ENCODE data around the gene PTPRM.

Gene PTPRM

DNA sequence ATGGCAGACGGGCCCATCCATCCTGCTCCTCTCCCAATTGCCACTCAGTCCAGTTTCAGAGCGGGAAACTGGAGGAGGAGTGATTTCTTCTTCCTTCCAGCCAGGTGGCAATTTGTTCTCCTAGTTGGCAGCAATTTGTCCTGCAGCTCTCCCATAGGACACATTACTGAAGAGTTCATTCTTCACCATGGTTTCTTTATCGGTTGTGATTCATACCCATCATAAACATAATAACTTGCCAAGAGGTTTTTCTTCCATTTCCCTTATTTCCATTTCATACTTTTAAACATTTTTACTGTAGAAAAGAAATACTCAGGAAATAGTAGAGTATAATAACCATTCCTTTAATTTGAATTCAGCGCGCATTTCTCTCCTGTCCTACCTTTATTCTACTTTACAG, 664.2 kb downstream of the PTPRM start:
- DNase-seq (ENCODE audit: low read depth in 2 of 2) = no peak

DNA sequence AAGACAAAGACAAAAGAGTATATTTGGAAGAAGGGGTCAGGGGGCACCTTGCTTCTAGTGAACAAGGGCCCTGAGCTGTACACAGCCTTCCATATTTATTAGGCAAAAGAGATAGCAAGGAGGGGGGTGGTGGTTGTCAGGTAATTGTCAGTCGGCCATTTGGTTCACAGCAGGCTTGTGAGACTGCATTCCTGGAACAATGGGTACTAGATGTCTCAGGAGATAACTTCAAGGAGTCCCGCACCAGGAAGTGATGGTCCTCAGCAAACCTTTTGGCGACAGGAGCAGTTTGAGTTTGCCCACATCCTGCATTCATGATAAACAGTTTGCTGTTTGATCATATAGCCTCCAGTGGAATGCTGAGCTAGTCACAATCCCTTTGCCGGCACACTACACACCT, 665.7 kb downstream of the PTPRM start:
- no peak for DNase-seq (ENCODE audit: low read depth in 2 of 2)

DNA sequence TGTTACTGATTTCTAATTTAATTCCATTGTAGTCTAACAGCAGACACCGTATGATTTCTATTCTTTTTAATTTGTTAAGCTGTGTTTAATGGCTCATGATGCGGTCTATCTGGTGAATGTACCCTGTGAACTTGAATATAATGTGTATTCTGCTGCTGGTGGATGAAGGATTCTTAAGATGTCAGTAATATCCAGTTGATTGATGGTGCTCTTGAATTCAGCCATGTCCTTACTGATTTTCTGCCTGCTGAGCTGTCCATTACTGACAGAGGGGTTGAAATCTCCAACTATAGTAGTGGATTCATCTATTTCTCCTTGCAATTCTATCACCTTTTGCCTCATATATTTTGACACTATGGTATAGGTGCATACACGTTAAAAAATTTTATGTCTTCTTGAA, 668.8 kb downstream of the PTPRM start:
- DNase-seq (ENCODE audit: low read depth in 2 of 2) = no peak

DNA sequence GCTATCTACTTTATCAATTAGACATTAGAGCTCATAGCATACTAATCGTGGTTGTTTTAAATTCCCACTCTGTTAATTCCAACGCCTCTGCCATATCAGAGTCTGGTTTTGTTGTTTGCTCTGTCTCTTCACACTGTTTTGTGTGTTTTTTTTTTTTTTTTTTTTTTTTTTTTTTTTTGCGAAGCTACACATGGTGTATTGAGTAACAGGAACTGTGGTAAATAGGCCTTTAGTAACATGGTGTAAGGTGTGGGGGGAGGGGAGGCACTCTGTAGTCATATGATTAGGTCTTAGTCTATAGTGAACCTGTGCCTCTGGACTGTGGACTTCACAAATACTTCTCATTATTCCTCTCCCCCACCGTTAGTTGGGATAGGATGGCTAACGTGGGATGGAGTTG, 671.4 kb downstream of the PTPRM start:
- no peak for DNase-seq (ENCODE audit: low read depth in 2 of 2)

DNA sequence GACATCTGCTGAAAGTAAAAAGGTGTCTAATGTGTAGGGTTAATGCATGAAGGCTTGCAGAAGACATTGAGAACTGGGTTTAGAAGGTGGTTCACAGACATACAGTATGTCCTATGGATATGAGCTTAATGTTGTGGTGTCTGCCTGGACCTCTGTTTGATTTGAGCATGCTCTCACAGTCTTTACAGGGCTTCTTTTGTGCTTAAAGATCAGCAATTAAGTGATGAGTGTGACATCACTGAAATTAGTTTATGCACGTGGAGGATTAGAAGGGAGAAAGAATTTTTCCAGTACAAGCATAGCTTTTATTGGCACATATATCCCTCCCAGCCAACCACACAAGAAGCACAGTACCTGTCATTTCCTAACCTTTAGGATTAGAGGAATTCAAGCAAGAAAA, 674.6 kb downstream of the PTPRM start:
- no peak for DNase-seq (ENCODE audit: low read depth in 2 of 2)

DNA sequence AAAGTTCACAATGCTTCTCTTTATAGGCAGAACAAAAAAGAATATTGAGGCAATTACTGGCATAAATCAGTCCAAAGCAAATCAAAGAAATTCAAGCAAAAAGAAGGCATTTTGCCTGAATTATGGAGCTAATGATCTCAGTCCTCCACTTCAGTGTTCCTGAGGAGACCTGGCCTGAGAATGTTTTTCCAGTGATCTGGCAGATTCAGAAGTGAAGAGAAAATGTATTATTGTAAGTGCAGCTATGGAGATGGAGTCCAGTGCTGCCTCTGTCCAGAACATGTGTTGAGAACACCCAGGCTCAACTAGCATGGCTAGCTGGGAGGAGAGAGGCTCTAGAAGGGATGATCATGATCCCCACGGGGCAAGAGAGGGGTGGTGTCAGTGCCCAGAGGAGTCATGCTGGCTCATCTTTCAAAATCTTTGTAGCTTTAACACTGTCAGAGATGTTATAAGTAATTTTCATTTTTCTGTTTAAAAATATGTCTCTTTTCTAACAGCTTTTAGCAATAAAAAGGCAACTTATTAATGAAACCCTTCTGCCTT, 675.1 kb downstream of the PTPRM start:
- no peak for DNase-seq (ENCODE audit: low read depth in 2 of 2)

DNA sequence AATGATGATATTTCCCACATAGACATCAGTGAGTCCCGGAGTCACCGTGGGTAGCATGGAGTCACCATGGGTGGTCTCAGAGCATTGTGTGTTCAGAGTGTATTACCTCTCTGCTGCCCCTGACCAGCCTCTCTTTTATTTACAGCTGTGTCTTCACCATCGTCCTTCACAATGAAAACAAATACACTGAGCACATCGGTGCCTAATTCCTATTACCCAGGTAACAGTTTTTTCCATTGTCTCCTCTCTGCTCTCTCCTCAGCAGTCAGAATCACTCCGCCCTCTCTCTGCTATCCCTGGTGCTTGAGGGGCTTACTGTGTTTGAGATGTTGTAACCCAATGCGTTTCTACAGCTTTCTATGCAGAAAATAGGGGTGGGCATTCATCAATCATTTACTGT, 680.6 kb downstream of the PTPRM start:
- no peak for DNase-seq (ENCODE audit: low read depth in 2 of 2)

DNA sequence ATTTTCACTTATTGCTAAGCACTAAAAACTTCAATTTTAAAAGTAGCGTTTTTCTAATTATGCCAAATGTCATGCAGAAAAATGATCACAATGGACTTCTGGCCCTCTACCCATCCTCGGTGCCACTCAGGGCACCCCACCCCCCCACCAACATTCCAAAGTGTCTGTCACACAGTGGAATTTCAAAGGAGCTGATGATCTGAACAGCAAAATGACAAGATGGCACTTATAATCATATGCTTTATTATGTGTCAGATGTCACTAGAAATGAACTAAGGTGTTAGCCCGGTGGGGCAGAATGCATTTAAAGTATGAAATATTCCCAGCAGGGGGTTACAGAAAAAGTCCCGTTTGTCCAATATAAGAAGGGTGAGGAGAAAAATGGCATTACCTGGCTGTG, 681.5 kb downstream of the PTPRM start:
- no peak for DNase-seq (ENCODE audit: low read depth in 2 of 2)

DNA sequence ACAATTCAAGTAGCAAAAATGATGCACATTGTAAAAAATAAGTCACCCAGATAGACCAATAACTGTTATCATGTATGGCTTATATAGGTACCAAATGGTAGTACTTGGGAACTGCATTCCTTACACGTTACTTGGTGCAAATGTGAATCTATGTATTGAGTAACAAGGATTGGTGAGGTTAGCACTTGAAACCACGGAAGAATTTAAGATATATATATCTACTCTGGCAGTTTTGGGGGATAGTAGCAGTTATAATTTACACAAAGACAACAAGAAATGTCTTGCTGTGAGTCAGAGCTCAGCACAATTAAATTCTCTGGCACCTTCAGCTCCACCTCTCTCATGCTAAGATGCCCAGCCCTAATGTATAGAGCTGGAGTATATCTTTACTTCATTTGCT, 682.7 kb downstream of the PTPRM start:
- no peak for DNase-seq (ENCODE audit: low read depth in 2 of 2)

DNA sequence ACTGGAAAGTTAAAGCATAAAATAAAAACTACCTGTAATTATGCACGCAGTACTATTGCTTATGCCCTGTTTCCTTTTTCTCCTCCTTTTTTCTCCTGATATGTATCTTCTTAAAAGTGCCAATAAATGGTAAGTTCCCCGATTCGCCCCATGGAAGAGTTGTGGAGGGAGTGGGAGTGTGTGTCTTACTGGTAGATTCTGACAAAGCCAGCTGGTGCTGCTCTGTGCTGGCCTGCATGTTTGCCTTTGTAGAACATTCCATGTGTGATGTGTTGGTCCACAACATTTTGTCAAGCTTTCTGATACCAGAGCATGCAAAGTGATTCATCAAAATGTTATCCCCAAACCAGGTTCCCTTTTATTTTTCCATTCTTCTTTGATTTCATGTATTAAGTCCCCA, 685.3 kb downstream of the PTPRM start:
- no peak for DNase-seq (ENCODE audit: low read depth in 2 of 2)

DNA sequence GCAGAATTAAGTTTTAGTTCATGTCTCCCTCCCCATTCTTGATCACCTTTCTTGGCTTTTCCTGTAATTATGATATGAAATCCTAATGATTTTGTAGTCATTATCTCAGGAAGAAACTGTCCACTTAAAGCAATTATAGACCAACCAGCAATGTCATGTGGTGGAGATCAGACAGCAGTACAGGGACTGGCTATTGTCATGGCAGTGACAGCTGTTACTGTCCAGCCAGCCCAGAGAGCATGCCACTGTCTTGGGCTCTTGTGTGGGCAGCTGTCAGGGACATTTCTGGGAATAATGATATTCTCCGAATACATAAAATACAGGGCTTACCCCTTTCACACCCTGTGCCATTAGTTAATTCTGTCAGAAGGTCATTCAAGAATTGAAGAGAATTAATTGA, 686.8 kb downstream of the PTPRM start:
- no peak for DNase-seq (ENCODE audit: low read depth in 2 of 2)

DNA sequence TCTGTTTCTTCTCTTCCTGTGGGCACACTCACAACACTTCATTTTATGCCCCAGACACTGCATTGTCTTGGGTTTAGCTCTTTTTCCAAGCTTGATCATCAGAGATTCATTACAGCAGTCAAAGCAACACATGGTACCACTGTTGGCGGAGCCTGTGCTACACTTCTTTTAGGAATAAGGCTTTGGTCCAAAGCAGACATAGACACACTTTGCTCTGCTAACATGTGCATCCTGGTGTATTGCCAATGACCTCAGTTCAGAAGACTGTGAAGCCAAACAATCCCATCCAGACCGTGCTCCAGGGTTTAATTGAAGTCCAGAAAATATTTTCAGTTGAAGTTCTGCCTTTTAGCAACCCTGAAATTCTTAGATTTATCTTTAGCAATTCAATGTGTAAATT, 687.5 kb downstream of the PTPRM start:
- DNase-seq (ENCODE audit: low read depth in 2 of 2) = no peak

DNA sequence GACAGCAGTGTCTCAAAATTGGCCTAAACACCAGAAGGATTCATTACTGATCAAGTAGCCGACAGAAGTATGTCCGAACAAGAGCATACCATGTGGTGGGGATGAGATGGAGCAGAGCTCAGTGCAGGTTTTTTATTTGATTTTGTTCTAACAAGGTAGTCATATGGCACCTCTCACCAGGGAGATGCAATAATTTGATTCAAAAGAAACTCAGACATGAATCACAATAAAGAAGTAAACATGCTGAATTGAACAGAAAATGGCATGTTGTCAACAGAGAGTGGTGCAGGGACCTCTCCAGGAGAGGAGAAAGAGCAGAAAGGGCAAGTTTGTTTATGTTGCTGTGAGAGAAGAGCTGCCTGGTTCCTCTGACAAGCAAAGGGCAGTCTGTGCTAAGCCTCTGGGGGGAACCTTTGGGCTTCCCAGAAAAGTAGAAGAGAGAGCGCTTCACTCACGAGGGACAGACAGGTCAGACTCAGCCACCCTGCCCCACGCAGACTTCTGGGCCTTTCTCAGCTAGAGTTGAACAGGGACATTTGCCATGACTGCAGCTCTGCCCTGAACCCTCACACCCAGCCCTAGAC, 690.8 kb downstream of the PTPRM start:
- DNase-seq (ENCODE audit: low read depth in 2 of 2) = no peak

DNA sequence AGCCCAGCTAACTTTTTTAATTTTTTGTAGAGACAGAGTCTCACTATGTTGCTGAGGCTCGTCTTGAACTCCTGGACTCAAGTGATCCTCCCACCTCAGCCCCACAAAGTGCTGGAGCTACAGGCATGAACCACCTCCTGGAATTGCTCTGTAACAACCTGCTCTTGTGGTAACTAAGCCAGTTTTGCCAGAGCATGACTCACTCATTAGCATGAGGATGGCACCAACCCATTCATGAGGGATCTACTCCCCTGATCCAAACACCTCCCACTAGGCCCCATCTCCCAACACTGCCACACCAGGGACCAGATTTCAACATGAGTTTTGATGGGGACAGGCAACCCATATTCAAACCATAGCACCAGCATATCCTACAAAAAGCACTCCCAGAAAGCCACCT, 693.2 kb downstream of the PTPRM start:
- DNase-seq (ENCODE audit: low read depth in 2 of 2) = no peak

DNA sequence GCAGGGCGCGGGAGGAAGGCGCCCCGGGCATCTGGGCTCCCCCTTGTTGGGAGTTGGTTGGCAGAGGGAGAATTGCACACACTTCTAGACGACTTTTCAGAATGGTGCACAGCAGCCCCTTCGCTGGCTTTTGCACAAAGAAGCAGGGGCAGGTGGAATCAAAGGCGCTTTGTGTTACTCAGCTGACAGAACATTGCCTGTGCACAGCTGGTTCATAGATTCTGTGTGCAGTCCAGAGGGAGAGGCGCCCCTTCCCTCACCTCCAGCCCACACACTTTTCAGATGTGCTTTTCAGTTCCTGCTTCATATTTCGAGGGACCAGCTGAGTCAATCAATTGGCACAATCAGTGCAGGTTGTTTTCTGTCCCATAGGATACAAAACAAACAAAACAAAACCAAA, 693.7 kb downstream of the PTPRM start:
- DNase-seq (ENCODE audit: low read depth in 2 of 2) = no peak

DNA sequence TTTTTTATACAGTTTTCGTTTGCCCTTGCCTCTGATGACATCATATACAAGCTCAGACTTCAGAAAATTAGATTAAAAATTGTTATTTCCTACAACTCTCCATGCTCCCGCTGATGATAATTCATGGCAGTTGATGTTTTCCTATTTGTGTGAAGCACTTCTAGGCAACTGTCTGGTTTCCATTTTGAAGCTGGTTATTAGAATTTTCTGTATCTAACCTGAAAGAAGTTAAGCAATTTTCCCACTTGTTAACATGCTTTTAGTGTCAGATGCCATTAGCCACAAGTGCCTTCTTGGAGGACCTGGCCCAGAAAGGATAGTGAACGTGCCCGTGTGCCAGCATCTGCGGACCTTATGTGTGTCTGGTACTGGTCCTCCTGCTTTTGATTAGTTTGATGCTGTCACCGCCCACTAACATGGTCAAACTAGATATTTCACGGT, 694.6 kb downstream of the PTPRM start:
- no peak for DNase-seq (ENCODE audit: low read depth in 2 of 2)

DNA sequence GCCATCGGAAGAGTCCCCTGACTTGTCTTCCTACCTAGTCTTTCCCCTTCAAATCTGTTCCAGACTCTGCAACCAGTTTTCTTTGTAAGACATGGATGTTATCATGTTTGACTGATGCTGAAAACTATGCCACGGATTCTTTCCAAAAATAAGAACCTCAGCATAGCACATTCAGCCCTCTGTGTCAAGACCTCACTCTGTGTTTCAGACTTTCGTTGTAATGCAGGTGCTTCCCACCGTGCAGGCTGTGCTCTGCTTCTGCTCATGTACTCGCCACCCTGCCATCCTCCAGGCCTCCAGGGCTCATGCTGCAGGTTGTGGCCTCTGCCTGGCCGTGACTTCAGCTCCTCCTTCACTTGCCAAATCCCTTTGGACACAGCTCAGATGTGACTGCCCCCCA, 695.1 kb downstream of the PTPRM start:
- no peak for DNase-seq (ENCODE audit: low read depth in 2 of 2)

DNA sequence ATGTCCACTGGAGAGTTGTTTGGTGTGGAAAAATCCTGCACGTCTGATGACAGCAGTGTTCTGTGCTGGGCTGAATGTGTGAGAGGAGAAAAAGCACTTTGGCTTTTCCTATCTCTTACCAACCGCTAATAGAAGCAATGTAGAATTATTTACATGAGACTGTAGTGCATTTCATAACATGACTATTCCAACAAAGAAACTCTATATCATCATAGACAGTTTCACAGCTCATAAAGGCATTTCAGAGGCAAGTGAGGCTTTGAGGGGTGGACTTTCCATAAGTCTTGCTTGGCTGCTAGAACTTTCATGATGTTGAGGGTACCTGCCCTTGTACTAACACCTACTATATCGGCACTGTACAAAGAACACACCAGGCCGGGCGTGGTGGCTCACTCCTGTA, 697.0 kb downstream of the PTPRM start:
- DNase-seq (ENCODE audit: low read depth in 2 of 2) = no peak

DNA sequence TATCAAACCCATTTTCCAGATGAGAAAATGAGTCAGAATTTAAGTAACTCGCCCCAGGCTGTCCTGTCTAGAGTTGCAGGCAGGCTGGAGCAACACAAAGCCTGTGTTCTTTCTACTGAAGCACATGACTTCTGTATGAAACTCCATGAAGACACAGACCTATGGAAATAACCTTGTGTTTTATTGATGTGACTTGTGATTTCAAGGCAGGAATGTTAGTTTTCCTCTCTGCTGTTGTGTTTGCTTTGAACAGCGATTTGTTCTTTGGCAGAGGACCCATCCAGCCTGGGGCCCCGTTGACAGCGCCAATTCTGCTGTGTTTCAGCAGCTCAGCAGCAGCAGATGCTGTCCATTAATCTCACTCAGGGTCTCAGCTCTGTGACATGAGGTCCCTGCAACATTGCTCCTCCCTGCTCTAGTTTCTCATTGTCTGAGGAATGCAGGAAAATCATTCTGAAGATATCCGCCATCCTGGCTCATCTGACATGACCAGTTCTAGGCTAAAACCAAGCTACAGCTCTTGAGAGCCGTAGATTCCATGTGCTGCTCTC, 697.8 kb downstream of the PTPRM start:
- no peak for DNase-seq (ENCODE audit: low read depth in 2 of 2)

DNA sequence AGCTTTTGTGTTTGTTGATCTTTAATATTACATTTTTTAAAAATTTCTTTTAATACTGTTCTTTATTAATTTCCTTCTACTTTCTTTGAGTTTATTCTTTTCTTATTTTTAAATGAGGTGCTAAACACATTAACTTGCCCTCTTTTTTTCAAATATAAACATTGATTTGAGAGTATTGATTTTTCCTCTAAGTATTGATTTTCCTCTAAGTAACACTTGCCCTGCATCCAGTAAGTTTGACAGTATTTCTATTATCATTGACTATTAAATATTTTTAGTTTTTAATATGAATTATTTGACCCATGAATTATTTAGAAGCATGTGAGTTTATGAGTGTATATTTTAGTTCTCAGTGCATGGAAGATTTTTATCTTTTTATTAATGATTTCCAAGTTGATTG, 705.1 kb downstream of the PTPRM start:
- no peak for DNase-seq (ENCODE audit: low read depth in 2 of 2)

DNA sequence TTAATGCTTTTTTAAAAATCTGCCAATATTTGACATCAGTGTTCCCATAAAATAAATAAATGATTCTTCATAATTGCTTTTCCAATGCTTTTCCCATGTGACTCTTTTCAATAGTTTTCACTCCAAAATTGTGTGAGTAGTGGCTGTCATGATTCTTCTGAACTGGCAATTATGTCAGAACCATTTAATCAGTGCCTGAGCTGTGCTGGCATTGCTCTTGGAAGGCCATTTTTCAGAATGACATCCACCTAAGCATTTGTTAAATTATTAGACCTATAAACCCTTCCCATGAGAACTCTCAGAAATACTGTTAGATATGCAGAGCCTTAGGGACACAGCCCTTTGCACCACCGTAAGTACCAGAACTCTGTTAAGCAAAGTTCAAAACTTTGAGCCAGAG, 707.3 kb downstream of the PTPRM start:
- no peak for DNase-seq (ENCODE audit: low read depth in 2 of 2)

DNA sequence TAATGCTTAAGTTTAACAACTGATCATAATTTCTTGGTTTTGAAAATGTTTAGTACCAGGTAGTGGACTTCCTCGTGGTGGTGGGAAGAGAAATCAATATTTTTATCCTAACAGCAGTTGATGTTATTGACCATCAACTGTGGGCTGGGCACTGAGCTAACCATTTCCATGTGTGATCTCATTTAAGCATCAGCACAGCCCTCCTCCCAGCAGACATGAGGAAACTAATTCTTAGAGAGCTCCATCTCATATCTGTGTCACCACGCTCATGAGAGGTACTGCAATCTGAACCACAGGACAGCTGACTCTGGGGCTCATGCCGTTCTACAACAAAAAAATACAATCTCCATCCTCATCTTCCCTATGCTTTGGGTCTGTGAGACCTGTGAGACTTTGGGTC, 709.3 kb downstream of the PTPRM start:
- DNase-seq (ENCODE audit: low read depth in 2 of 2) = no peak

DNA sequence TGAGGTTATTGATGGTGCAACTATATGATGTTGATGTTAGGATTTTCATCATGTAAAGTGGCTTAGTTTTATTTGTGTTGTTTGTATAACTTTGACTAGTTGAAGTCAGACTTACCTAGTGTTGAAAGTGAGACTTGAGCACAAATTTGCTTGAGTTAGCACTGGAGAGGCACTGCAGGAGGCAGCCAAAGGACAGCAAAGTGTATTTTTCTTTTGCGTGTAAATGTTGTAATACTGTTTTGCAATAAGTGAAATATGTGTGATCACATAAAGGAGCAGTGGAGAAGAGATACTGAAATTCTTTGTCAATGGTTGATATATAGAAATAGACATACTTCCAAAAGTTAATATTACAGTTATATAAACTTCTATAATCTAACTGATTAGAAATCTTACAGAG, 710.2 kb downstream of the PTPRM start:
- no peak for DNase-seq (ENCODE audit: low read depth in 2 of 2)

DNA sequence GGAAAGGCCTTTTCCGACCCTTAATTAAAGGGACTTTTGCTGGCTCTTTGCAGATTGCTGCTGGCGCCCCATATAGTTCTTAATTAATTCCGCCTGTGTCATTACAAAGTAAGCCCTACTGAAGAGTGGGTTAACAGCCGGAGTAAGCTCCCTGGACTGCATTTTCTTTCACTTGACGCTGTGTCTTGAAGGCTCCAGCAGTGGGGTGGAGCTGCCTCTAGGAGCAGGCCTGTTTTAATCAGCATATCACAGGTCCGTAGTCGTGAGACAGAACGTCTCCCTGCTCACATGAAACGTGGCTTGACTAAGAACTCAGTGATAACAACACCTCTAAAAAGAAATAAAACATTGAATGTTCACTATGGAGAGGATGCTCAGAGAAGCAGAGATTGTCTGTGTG, 712.2 kb downstream of the PTPRM start:
- no peak for DNase-seq (ENCODE audit: low read depth in 2 of 2)
